ENCODE results near the gene GCM1.

Gene GCM1

GRCh38 chr6:53103993-53104675, 44.5 kb downstream of the GCM1 start:
- no peak for FAIRE-seq

- FAIRE-seq, result no peak
Measured at GRCh38 chr6:53101006-53101405, 47.6 kb downstream of the GCM1 start.

- no peak for FAIRE-seq
Measured at GRCh38 chr6:53100561-53100960, 48.1 kb downstream of the GCM1 start.

- no peak for FAIRE-seq
Measured at GRCh38 chr6:53095716-53096115, 52.9 kb downstream of the GCM1 start.

GRCh38 chr6:53095270-53095669, 53.4 kb downstream of the GCM1 start:
- no peak for FAIRE-seq

GRCh38 chr6:53090576-53090975, 58.1 kb downstream of the GCM1 start:
- no peak for FAIRE-seq

- no peak for FAIRE-seq
Measured at GRCh38 chr6:53089948-53090347, 58.7 kb downstream of the GCM1 start.

GRCh38 chr6:53086302-53086701, 62.3 kb downstream of the GCM1 start:
- FAIRE-seq, result no peak

- no peak for FAIRE-seq
Measured at GRCh38 chr6:53080813-53081212, 67.8 kb downstream of the GCM1 start.

Data from colon (tissue), 2 donors.